BE2C (cell line): ENCODE measurements around the gene TCEANC.
"Not testable (repeated sequence)": the region's sequence is repeated elsewhere in the genome, so short reads cannot be mapped to it uniquely, and the experiment has no call there.

ENCODE experiments used
- DNase-seq: peaks from one replicate; pipeline ENCODE4 v3.0.0-alpha.2; 2020
- H3K27me3 ChIP-seq: fragments of 250-450 bp; sonication (Bioruptor Pico); 2 replicates; pipeline ENCODE4 v1.5.1; 2020; ENCODE audit warnings: mild to moderate bottlenecking
- H3K36me3 ChIP-seq: fragments of 250-450 bp; sonication (Bioruptor Pico); 2 replicates; pipeline ENCODE4 v1.5.1; 2020; ENCODE audit warnings: mild to moderate bottlenecking
- H3K4me1 ChIP-seq: fragments of 250-450 bp; sonication (Bioruptor Pico); 2 replicates; pipeline ENCODE4 v1.5.1; 2020
- H3K4me3 ChIP-seq: 2 replicates; pipeline ENCODE4 v1.5.1; 2011; ENCODE audit warnings: low read depth, low read length
- H3K9me3 ChIP-seq: fragments of 250-450 bp; sonication (Bioruptor Pico); 2 replicates; pipeline ENCODE4 v1.5.1; 2020
- TF ChIP-seq, protein P1 (sequence below): IDR thresholded peaks from 2 replicates; pipeline ENCODE4 v1.5.1; 2012; ENCODE audit warnings: mild to moderate bottlenecking, low read depth, low read length

The TCEANC gene

DNA sequence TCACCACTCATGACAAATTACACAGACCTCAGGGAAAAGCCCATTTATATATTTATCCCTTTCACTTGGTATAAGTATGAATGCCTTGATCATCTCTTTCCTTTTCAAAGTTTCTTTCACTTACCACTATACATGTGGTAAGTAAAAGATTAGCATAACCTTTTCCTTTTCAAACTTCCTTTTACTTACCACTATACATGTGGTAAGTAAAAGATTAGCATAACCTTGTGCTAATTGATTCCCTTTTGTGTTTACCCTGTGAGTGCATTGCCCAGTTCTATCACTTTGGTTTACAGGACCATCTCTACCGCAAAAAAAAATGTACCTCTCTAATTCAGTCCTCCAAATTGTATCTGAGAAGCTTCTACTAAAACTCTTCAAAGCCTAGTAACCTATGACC, 32.7 kb upstream of the TCEANC start:
- Histone ChIP-seq H3K4me1 (no peaks in the 10 kb centered on the region), H3K4me3 (no peak overlapping the region), H3K27me3 (no peaks in the 10 kb centered on the region), H3K9me3 (no peaks in the 10 kb centered on the region), H3K36me3 (no peaks in the 10 kb centered on the region)
- TF ChIP-seq, protein P1, sequence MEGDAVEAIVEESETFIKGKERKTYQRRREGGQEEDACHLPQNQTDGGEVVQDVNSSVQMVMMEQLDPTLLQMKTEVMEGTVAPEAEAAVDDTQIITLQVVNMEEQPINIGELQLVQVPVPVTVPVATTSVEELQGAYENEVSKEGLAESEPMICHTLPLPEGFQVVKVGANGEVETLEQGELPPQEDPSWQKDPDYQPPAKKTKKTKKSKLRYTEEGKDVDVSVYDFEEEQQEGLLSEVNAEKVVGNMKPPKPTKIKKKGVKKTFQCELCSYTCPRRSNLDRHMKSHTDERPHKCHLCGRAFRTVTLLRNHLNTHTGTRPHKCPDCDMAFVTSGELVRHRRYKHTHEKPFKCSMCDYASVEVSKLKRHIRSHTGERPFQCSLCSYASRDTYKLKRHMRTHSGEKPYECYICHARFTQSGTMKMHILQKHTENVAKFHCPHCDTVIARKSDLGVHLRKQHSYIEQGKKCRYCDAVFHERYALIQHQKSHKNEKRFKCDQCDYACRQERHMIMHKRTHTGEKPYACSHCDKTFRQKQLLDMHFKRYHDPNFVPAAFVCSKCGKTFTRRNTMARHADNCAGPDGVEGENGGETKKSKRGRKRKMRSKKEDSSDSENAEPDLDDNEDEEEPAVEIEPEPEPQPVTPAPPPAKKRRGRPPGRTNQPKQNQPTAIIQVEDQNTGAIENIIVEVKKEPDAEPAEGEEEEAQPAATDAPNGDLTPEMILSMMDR: no peak
- no peak for DNase-seq

DNA sequence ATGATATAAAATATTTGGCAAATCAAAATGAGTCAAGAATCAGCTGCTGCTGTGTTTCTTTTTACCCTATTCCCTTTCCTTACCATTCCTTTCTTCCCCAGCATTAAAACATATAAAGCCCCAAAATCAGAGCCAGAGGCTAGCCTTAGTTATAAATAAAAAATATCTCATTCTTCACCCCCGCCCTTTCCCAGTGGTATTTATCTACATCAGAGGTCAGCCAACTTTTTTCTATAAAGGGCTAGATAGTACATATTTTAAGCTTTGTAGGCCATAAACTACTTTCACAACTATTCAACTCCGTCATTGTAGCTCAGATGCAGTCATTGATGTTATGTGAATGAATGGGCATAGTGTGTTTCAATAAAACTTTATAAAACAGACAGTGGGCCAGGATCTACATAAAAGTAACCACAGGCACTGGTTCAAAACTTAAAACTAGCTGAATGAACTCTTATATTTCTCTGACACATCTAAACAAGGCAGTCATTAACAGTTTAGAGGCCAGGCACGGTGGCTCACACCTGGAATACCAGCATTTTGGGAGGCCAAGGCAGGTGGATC, 30.5 kb upstream of the TCEANC start:
- Histone ChIP-seq H3K9me3 (no peaks in the 10 kb centered on the region), H3K4me1 (no peaks in the 10 kb centered on the region), H3K27me3 (peaks cover 7% of the 10 kb centered on the region; the same call in 1 of the 2 replicates), H3K36me3 (no peaks in the 10 kb centered on the region), H3K4me3 (no peak overlapping the region)
- DNase-seq: no peak
- TF ChIP-seq, protein P1: no peak

DNA sequence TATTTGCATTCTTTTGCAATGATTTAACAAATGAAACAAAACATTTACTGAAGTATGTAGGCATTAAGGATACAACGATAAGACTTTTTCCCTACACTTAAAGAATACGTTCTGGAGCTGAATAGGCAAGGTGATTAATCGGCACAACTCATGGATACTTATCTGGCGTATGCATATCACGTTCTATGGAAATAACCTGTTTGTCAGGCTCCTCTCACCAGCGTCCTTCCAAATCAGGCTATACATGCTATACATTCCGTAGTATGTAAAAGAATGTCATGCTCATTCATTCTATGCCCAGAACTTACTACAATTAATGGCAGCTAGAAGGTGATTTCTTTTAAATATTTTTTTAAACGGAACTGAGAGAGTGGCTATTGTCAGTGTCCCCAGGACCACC, 25.6 kb upstream of the TCEANC start:
- H3K4me3 ChIP-seq: no peak overlapping the region
- no peaks in the 10 kb centered on the region for H3K36me3 ChIP-seq
- H3K27me3 ChIP-seq: peaks cover 7% of the 10 kb centered on the region; the same call in 1 of the 2 replicates
- H3K9me3 ChIP-seq: no peaks in the 10 kb centered on the region
- DNase-seq: no peak
- TF ChIP-seq, protein P1: no peak
- H3K4me1 ChIP-seq: no peaks in the 10 kb centered on the region

DNA sequence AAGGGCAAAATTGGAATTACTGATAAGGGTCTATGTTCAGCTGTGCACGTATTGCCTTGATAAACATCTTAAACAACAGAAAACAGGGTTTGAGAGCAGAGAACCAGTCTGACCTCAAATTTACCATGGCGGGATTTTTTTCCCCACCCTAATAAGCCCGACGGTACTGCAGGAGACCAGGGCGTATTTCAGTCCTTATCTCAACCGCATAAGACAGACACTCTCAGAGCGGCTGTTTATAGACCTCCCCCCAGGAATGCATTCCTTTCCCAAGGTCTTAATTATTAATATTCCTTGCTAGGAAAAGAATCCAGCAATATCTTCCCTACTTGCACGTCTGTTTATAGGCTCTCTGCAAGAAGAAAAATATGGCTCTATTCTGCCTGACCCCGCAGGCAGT, 15.7 kb upstream of the TCEANC start:
- H3K27me3 ChIP-seq, H3K9me3 ChIP-seq, DNase-seq, H3K4me3 ChIP-seq, H3K36me3 ChIP-seq, H3K4me1 ChIP-seq: not testable (repeated sequence)

DNA sequence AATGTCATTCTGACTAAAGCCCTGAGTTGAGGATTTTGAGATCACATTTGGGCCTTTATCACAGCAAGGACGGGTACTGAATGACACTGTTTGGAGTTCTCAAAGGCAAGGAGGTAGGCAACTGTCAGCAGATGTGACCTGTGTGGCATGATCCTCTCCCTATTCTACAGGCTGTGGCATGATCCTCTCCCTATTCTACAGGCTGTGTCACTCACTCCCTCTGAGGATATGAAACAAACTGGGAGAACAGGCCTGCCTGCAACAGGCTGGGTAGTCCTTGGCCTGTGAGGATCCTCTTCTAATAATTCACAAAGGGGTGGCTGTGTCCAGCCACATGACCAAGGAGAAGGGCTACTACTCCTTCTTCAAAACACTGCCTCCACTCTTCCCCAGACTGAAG, 14.9 kb upstream of the TCEANC start:
- TF ChIP-seq, protein P1: no peak
- Histone ChIP-seq H3K9me3 (no peaks in the 10 kb centered on the region), H3K4me3 (no peak overlapping the region), H3K4me1 (no peaks in the 10 kb centered on the region), H3K27me3 (no peaks in the 10 kb centered on the region), H3K36me3 (no peaks in the 10 kb centered on the region)
- no peak for DNase-seq

DNA sequence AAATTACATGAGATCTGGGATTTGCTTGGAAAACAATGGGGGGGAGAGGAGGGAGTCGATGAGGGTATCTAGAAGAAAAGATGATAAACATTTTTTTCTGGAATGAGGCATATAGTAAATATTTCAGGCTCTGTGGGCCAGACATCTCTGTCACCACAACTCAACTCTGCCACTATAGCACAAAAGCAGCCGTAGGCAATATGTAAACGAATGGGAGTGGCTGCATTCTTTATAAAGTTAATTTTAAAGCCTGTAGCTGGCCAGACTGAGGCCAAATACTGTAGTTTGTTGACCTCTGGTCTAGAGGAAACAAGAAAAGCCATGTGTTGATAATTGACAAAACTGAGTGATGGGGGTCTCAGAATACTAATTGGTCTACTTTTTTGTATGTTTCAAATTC, 14.1 kb upstream of the TCEANC start:
- Histone ChIP-seq H3K36me3 (no peaks in the 10 kb centered on the region), H3K4me3 (no peak overlapping the region), H3K27me3 (no peaks in the 10 kb centered on the region), H3K9me3 (no peaks in the 10 kb centered on the region), H3K4me1 (no peaks in the 10 kb centered on the region)
- no peak for DNase-seq
- TF ChIP-seq, protein P1: no peak

DNA sequence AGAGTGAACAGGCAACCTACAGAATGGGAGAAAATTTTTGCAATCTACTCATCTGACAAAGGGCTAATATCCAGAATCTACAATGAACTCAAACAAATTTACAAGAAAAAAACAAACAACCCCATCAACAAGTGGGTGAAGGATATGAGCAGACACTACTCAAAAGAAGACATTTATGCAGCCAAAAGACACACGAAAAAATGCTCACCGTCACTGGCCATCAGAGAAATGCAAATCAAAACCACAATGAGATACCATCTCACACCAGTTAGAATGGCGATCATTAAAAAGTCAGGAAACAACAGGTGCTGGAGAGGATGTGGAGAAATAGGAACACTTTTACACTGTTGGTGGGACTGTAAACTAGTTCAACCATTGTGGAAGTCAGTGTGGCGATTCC, 11.3 kb upstream of the TCEANC start:
- not testable (repeated sequence) for H3K36me3 ChIP-seq, H3K4me3 ChIP-seq, H3K27me3 ChIP-seq, DNase-seq, H3K4me1 ChIP-seq, H3K9me3 ChIP-seq
